Measurements from ENCODE around the gene GDNF.
A peak's percentile ranks its signal among the peaks of the same experiment; 100 is the strongest.

GDNF gene

DNA sequence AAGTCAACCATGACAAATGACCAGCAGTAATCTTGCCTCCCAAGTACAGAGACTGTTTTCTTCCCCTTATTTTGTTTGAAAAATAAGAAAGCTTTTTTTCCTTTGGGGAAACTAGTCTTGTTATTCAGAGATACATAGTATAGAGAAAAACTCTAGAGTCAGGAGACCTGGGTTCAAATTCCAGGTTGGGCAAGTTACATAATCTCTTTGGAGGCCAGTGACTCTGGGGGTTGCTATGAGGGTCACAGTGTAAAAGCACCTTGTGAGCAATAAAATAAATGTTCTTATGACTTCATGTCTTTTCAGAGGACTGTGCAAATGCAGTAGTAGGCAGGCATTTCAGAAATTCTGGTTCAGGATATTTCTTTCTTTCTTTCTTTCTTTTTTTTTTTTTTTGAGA, 71.5 kb downstream of the GDNF start:
- TF ChIP-seq CTCF (IDR thresholded peaks at IDR 0.05), result no peak
- peak overlapping the region; percentile 35 for H3K27ac ChIP-seq
- no peaks in the 10 kb centered on the region for H3K36me3 ChIP-seq
- no peak overlapping the region for H3K4me3 ChIP-seq (ENCODE audit: low read depth in 1 of 2, low read length in 1 of 2)
- H3K4me1 ChIP-seq (ENCODE audit: control insufficient read depth in 1 of 2, insufficient read depth in 1 of 2, low read depth in 1 of 2, low read length in 1 of 2), result peaks cover 42 to 48% of the 10 kb centered on the region in 2 experiments
- no peaks in the 10 kb centered on the region for H3K27me3 ChIP-seq
- H3K9me3 ChIP-seq, result no peaks in the 10 kb centered on the region

DNA sequence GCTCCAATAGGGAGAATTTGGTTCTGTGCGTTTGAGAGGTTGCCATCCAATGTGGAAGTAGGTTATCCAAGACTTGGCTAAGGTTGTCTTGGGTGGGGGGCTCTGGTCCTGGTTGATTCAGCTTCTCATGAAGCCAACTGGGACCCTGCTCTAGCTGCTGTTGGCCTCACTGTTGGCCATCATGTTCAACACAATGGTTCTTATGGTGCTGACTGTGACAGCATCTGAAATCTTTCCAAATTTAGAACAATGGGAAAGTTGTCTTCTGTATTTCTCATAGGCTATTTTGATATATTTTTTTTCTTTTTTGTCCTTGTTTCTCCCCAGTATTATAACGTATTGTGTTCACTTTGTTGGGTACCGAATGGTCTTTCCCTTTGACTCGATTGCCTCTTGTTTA, 71.9 kb downstream of the GDNF start:
- no peaks in the 10 kb centered on the region for H3K9me3 ChIP-seq
- TF ChIP-seq CTCF (IDR thresholded peaks at IDR 0.05), result no peak
- H3K36me3 ChIP-seq, result no peaks in the 10 kb centered on the region
- peaks cover 42 to 48% of the 10 kb centered on the region in 2 experiments for H3K4me1 ChIP-seq (ENCODE audit: control insufficient read depth in 1 of 2, insufficient read depth in 1 of 2, low read depth in 1 of 2, low read length in 1 of 2)
- H3K27me3 ChIP-seq, result no peaks in the 10 kb centered on the region
- H3K27ac ChIP-seq, result no peak overlapping the region
- H3K4me3 ChIP-seq (ENCODE audit: low read depth in 1 of 2, low read length in 1 of 2), result no peak overlapping the region

DNA sequence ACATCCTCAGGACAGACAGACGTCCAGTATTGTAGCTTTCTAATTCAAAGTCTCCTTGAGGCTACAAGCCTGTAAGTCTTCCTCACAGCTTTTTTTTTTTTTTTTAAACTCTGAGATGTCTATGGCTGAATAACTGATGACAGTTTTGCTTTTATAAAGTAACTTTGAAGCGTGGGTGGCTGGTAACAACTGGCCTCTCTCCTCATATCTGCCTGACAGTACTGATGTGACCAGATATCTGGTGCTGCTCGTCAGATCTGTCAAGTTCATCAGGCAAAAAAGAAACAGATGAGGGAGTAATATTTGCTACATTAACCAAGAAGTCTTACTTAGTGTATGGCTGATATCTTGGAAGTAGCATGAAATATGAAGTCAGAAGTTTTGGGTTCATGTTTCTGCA, 72.6 kb downstream of the GDNF start:
- TF ChIP-seq CTCF (IDR thresholded peaks at IDR 0.05), result no peak
- peaks cover 41 to 44% of the 10 kb centered on the region in 2 experiments for H3K4me1 ChIP-seq (ENCODE audit: control insufficient read depth in 1 of 2, insufficient read depth in 1 of 2, low read depth in 1 of 2, low read length in 1 of 2)
- H3K9me3 ChIP-seq, result no peaks in the 10 kb centered on the region
- H3K36me3 ChIP-seq, result no peaks in the 10 kb centered on the region
- no peak overlapping the region for H3K4me3 ChIP-seq (ENCODE audit: low read depth in 1 of 2, low read length in 1 of 2)
- H3K27ac ChIP-seq, result no peak overlapping the region
- H3K27me3 ChIP-seq, result no peaks in the 10 kb centered on the region

Measured in neutrophil (primary cell).